Activated CD8-positive, alpha-beta memory T cell treated with anti-CD3 and anti-CD28 coated beads, Interleukin-2, amount 10 ng/mL, durations not matched to agents 7 days and 5 days (primary cell): ENCODE results near the gene RBM39. TPM values are rescaled to one million over a fixed set of nuclear protein-coding genes. Genes with fewer than 3 reads are reported as not detected.
"Not testable (repeated sequence)": the region's sequence is repeated elsewhere in the genome, so short reads cannot be mapped to it uniquely, and the experiment has no call there.

Experiments used
- ATAC-seq: fragments of 150-1000 bp; cut with Tn5 transposase; one replicate; pipeline ENCODE4 v1.10.0; 2021; ENCODE audit warnings: moderate library complexity
- CTCF ChIA-PET: fragments of 350-600 bp; sonication (Branson Sonifier 250); formaldehyde crosslinking; loops from one replicate; lab custom pipeline; 2021; ENCODE audit warnings: antibody characterized with exemption; lab: Charles Lee
- DNase-seq: peaks from one replicate; pipeline ENCODE4 v3.0.0-alpha.2; 2020
- H3K27ac Mint-ChIP-seq: one replicate; pipeline ENCODE4 v1.8.0; 2021; ENCODE audit warnings: mild to moderate bottlenecking, mixed read lengths
- H3K27me3 Mint-ChIP-seq: one replicate; pipeline ENCODE4 v1.8.0; 2021; ENCODE audit warnings: mixed read lengths
- H3K36me3 Mint-ChIP-seq: one replicate; pipeline ENCODE4 v1.8.0; 2021; ENCODE audit warnings: mild to moderate bottlenecking, mixed read lengths
- H3K4me1 Mint-ChIP-seq: one replicate; pipeline ENCODE4 v1.8.0; 2021; ENCODE audit warnings: mixed read lengths
- H3K4me3 Mint-ChIP-seq: one replicate; pipeline ENCODE4 v1.8.0; 2021; ENCODE audit warnings: mild to moderate bottlenecking, moderate library complexity, mixed read lengths
- H3K9me3 Mint-ChIP-seq: one replicate; pipeline ENCODE4 v1.8.0; 2022; ENCODE audit warnings: low read depth, mixed read lengths
- total RNA-seq, 2 experiments: library from RNA; stranded (reverse); gene quantifications; one replicate each; pipeline ENCODE4 v1.2.3, GENCODE V29; 2021

RBM39 gene
- total RNA-seq, 2 experiments from 2014 or later: 357 to 360 TPM

GRCh38 chr20:35719717-35720116 is 22.3 kb downstream of the RBM39 start:
- Mint-ChIP-seq H3K9me3 (no peaks in the 10 kb centered on the region), H3K27me3 (no peaks in the 10 kb centered on the region), H3K4me3 (no peak overlapping the region), H3K27ac (no peak overlapping the region), H3K36me3 (peaks cover 67% of the 10 kb centered on the region), H3K4me1 (peaks cover 57% of the 10 kb centered on the region)
- no peak for DNase-seq
- no peak for ATAC-seq
- CTCF ChIA-PET: interaction anchor here (0.9 to 1.9 kb wide), 3 partner anchors 8 to 100 kb away, joined by 3 to 5 read pairs (median 3); no protein-coding TSS in a partner anchor

GRCh38 chr20:35718972-35719635 is 23.0 kb downstream of the RBM39 start:
- H3K27me3 Mint-ChIP-seq: no peaks in the 10 kb centered on the region
- H3K9me3 Mint-ChIP-seq: no peaks in the 10 kb centered on the region
- CTCF ChIA-PET: interaction anchor here (0.9 to 1.9 kb wide), 4 partner anchors 7 to 100 kb away, joined by 3 to 5 read pairs (median 4); no protein-coding TSS in a partner anchor
- H3K27ac Mint-ChIP-seq: no peak overlapping the region
- no peak for DNase-seq
- no peak overlapping the region for H3K4me3 Mint-ChIP-seq
- H3K4me1 Mint-ChIP-seq: peaks cover 55% of the 10 kb centered on the region
- ATAC-seq: no peak
- peaks cover 65% of the 10 kb centered on the region for H3K36me3 Mint-ChIP-seq

GRCh38 chr20:35718321-35718720 is 23.7 kb downstream of the RBM39 start:
- ATAC-seq, H3K4me3 Mint-ChIP-seq, H3K27ac Mint-ChIP-seq, H3K9me3 Mint-ChIP-seq, H3K27me3 Mint-ChIP-seq, DNase-seq: not testable (repeated sequence)
- peaks cover 70% of the 10 kb centered on the region for H3K36me3 Mint-ChIP-seq
- CTCF ChIA-PET: interaction anchor here (1.7 kb wide), 1 partner anchor 8 kb away, joined by 5 read pairs; no protein-coding TSS in a partner anchor
- H3K4me1 Mint-ChIP-seq: peaks cover 52% of the 10 kb centered on the region

GRCh38 chr20:35716330-35716729 is 25.7 kb downstream of the RBM39 start:
- no peak overlapping the region for H3K27ac Mint-ChIP-seq
- peaks cover 68% of the 10 kb centered on the region for H3K36me3 Mint-ChIP-seq
- DNase-seq (no peak), ATAC-seq (no peak)
- no peaks in the 10 kb centered on the region for H3K9me3 Mint-ChIP-seq
- CTCF ChIA-PET: interaction anchor here (1.0 kb wide), 1 partner anchor 23 kb away, joined by 3 read pairs; no protein-coding TSS in a partner anchor
- peaks cover 51% of the 10 kb centered on the region for H3K4me1 Mint-ChIP-seq
- no peaks in the 10 kb centered on the region for H3K27me3 Mint-ChIP-seq
- H3K4me3 Mint-ChIP-seq: no peak overlapping the region

- H3K9me3 Mint-ChIP-seq: no peaks in the 10 kb centered on the region
- H3K4me3 Mint-ChIP-seq: no peak overlapping the region
- DNase-seq (no peak), ATAC-seq (peak; percentile 7)
- peak overlapping the region; percentile 62 for H3K27ac Mint-ChIP-seq
- CTCF ChIA-PET: interaction anchor here (1.7 kb wide), 1 partner anchor 9 kb away, joined by 4 read pairs; no protein-coding TSS in a partner anchor
- peaks cover 69% of the 10 kb centered on the region for H3K36me3 Mint-ChIP-seq
- H3K27me3 Mint-ChIP-seq: no peaks in the 10 kb centered on the region
- peaks cover 55% of the 10 kb centered on the region for H3K4me1 Mint-ChIP-seq
These were observed 26.4 kb downstream of the RBM39 start for GRCh38 chr20:35715652-35716051.

- CTCF ChIA-PET: interaction anchor here (0.6 to 5.0 kb wide), 4 partner anchors 8 to 26 kb away, joined by 3 to 28 read pairs (median 10); partner anchors contain the start of genes NFS1 and ROMO1
- peaks cover 57% of the 10 kb centered on the region for H3K4me1 Mint-ChIP-seq
- no peaks in the 10 kb centered on the region for H3K27me3 Mint-ChIP-seq
- no peaks in the 10 kb centered on the region for H3K9me3 Mint-ChIP-seq
- ATAC-seq (no peak), DNase-seq (no peak)
- peak overlapping the region; percentile 40 for H3K27ac Mint-ChIP-seq
- peaks cover 69% of the 10 kb centered on the region for H3K36me3 Mint-ChIP-seq
- H3K4me3 Mint-ChIP-seq: no peak overlapping the region
These were observed 27.9 kb downstream of the RBM39 start for GRCh38 chr20:35714127-35714526.

- H3K4me3 Mint-ChIP-seq, H3K27me3 Mint-ChIP-seq, ATAC-seq, DNase-seq, H3K9me3 Mint-ChIP-seq: not testable (repeated sequence)
- CTCF ChIA-PET: interaction anchor here (0.8 to 5.0 kb wide), 4 partner anchors 9 to 94 kb away, joined by 3 to 28 read pairs (median 9); partner anchors contain the start of genes NFS1 and ROMO1
- peaks cover 61% of the 10 kb centered on the region for H3K4me1 Mint-ChIP-seq
- H3K27ac Mint-ChIP-seq: peak overlapping the region; percentile 64
- H3K36me3 Mint-ChIP-seq: peaks cover 69% of the 10 kb centered on the region
These were observed 28.9 kb downstream of the RBM39 start for GRCh38 chr20:35713120-35713519.

GRCh38 chr20:35711588-35712209 is 30.4 kb downstream of the RBM39 start:
- ATAC-seq (peak; percentile 64), DNase-seq (no peak)
- H3K9me3 Mint-ChIP-seq: no peaks in the 10 kb centered on the region
- peaks cover 56% of the 10 kb centered on the region for H3K4me1 Mint-ChIP-seq
- peak overlapping the region; percentile 81 for H3K27ac Mint-ChIP-seq
- peak overlapping the region; percentile 56 for H3K4me3 Mint-ChIP-seq
- H3K27me3 Mint-ChIP-seq: no peaks in the 10 kb centered on the region
- H3K36me3 Mint-ChIP-seq: peaks cover 69% of the 10 kb centered on the region
- CTCF ChIA-PET: interaction anchor here (0.8 to 5.0 kb wide), 6 partner anchors 8 to 110 kb away, joined by 3 to 28 read pairs (median 4); partner anchors contain the start of genes NFS1, RBM39 and ROMO1

- Mint-ChIP-seq H3K9me3 (no peaks in the 10 kb centered on the region), H3K4me1 (peaks cover 54% of the 10 kb centered on the region), H3K36me3 (peaks cover 70% of the 10 kb centered on the region), H3K27me3 (no peaks in the 10 kb centered on the region), H3K27ac (peak overlapping the region; percentile 81), H3K4me3 (peak overlapping the region; percentile 56)
- CTCF ChIA-PET: interaction anchor here (0.8 to 5.0 kb wide), 7 partner anchors 9 to 173 kb away, joined by 3 to 28 read pairs (median 5); partner anchors contain the start of genes NFS1, RBM39 and ROMO1
- ATAC-seq: no peak
- DNase-seq: no peak
These were observed 31.0 kb downstream of the RBM39 start for GRCh38 chr20:35710884-35711587.

GRCh38 chr20:35710039-35710438 is 32.0 kb downstream of the RBM39 start:
- Mint-ChIP-seq H3K4me1 (peaks cover 50% of the 10 kb centered on the region), H3K4me3 (no peak overlapping the region), H3K9me3 (no peaks in the 10 kb centered on the region), H3K27ac (no peak overlapping the region), H3K27me3 (no peaks in the 10 kb centered on the region), H3K36me3 (peaks cover 67% of the 10 kb centered on the region)
- CTCF ChIA-PET: interaction anchor here (0.7 to 5.0 kb wide), 6 partner anchors 8 to 174 kb away, joined by 3 to 28 read pairs (median 4); partner anchors contain the start of genes NFS1 and ROMO1
- DNase-seq (no peak), ATAC-seq (no peak)

GRCh38 chr20:35709259-35709658 is 32.8 kb downstream of the RBM39 start:
- Mint-ChIP-seq H3K4me3 (no peak overlapping the region), H3K27me3 (no peaks in the 10 kb centered on the region), H3K9me3 (no peaks in the 10 kb centered on the region), H3K27ac (peak overlapping the region; percentile 64), H3K36me3 (peaks cover 71% of the 10 kb centered on the region), H3K4me1 (peaks cover 53% of the 10 kb centered on the region)
- CTCF ChIA-PET: interaction anchor here (0.7 to 5.0 kb wide), 5 partner anchors 8 to 175 kb away, joined by 3 to 28 read pairs (median 5); partner anchors contain the start of genes NFS1 and ROMO1
- no peak for ATAC-seq
- DNase-seq: no peak

GRCh38 chr20:35708502-35708901 is 33.6 kb downstream of the RBM39 start:
- H3K27me3 Mint-ChIP-seq: no peaks in the 10 kb centered on the region
- ATAC-seq (no peak), DNase-seq (no peak)
- peaks cover 50% of the 10 kb centered on the region for H3K4me1 Mint-ChIP-seq
- H3K36me3 Mint-ChIP-seq: peaks cover 71% of the 10 kb centered on the region
- H3K27ac Mint-ChIP-seq: peak overlapping the region; percentile 18
- no peaks in the 10 kb centered on the region for H3K9me3 Mint-ChIP-seq
- CTCF ChIA-PET: interaction anchor here (1.2 to 2.3 kb wide), 2 partner anchors 19 to 176 kb away, joined by 3 to 7 read pairs; no protein-coding TSS in a partner anchor
- no peak overlapping the region for H3K4me3 Mint-ChIP-seq
